Transverse colon (tissue), 4 donors: Measurements from ENCODE around the gene MIP.
A peak's percentile ranks its signal among the peaks of the same experiment; 100 is the strongest.

Experiments
- POLR2AphosphoS5 ChIP-seq, 3 donors: sonication (generic); formaldehyde crosslinking; IDR thresholded peaks; one replicate each; pipeline ENCODE4 v1.6.1; 2016; ENCODE audit warnings: antibody characterized with exemption in 3 of 3
- TF ChIP-seq, protein P1 (sequence below), 5 experiments: fragments of 200-600 bp in 3 of 5; fragments of 450-650 bp in 2 of 5; sonication (generic) in 3 of 5; IDR thresholded peaks; 1 replicate in 2 of 5; 2 replicates in 3 of 5; pipeline ENCODE4 v1.5.1; 2016 to 2017; ENCODE audit warnings: antibody characterized with exemption in 5 of 5, inconsistent platforms in 3 of 5, mild to moderate bottlenecking in 2 of 5, moderate library complexity in 1 of 5

DNA sequence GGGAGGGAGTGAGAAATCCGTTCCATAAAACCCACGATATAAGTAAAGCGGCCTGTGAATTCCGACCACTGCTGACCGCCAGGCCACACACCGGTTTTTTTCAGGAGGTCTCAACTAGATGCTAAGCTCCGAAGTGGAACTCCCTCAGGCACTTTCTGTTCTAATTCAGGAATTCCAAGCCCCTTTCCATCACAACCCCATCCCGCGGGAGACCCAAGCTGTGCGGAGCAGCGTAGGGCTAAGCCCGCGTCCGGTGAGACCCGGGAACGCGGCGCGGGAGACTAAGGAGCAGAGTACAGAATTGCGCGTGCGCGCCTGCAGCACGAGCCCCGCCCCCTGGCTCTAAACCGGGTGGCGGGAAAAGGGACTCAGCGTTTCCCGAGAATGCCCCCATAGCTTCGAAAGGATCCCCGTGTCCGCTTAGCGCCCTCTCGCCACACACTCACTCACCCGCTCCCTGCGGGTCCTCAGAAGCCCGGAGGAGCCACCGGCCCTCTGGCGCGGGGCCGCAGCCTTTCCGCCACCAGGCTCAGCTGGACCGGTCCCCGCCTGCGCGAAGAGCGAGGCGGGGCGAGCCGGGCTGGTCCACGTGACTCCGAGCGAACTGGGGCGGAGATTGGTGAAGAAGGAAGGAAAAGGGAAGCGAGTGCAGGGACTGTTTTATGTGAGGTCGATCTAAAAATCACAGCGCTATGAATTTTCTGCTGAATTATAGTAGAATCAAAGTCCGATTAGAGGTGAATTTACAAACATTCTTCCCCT, 5.4 kb downstream of the MIP start, which contains the start of gene TIMELESS:
- peak; percentile 77 to 88 (median 80) for TF ChIP-seq POLR2AphosphoS5 (IDR thresholded peaks at IDR 0.05)
- TF ChIP-seq, protein P1, sequence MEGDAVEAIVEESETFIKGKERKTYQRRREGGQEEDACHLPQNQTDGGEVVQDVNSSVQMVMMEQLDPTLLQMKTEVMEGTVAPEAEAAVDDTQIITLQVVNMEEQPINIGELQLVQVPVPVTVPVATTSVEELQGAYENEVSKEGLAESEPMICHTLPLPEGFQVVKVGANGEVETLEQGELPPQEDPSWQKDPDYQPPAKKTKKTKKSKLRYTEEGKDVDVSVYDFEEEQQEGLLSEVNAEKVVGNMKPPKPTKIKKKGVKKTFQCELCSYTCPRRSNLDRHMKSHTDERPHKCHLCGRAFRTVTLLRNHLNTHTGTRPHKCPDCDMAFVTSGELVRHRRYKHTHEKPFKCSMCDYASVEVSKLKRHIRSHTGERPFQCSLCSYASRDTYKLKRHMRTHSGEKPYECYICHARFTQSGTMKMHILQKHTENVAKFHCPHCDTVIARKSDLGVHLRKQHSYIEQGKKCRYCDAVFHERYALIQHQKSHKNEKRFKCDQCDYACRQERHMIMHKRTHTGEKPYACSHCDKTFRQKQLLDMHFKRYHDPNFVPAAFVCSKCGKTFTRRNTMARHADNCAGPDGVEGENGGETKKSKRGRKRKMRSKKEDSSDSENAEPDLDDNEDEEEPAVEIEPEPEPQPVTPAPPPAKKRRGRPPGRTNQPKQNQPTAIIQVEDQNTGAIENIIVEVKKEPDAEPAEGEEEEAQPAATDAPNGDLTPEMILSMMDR (IDR thresholded peaks at IDR 0.05), result peak in 2 of 5 experiments; percentile 37 to 53
